GM10266 (cell line): ENCODE measurements around the gene ASB6.

Experiments
- DNase-seq: peaks from one replicate; pipeline ENCODE4 v3.0.0; 2012; ENCODE audit errors: extremely low spot score
- TF ChIP-seq, protein P1 (sequence below): IDR thresholded peaks from 2 replicates; pipeline ENCODE4 v1.5.1; 2012; ENCODE audit warnings: mild to moderate bottlenecking, low read depth; ENCODE audit not compliant: control insufficient read depth, insufficient read depth; ENCODE audit errors: missing control alignments

ASB6 gene

GRCh38 chr9:129617167-129617566, 24.8 kb downstream of the ASB6 start:
- DNase-seq: peak; percentile 42

DNA sequence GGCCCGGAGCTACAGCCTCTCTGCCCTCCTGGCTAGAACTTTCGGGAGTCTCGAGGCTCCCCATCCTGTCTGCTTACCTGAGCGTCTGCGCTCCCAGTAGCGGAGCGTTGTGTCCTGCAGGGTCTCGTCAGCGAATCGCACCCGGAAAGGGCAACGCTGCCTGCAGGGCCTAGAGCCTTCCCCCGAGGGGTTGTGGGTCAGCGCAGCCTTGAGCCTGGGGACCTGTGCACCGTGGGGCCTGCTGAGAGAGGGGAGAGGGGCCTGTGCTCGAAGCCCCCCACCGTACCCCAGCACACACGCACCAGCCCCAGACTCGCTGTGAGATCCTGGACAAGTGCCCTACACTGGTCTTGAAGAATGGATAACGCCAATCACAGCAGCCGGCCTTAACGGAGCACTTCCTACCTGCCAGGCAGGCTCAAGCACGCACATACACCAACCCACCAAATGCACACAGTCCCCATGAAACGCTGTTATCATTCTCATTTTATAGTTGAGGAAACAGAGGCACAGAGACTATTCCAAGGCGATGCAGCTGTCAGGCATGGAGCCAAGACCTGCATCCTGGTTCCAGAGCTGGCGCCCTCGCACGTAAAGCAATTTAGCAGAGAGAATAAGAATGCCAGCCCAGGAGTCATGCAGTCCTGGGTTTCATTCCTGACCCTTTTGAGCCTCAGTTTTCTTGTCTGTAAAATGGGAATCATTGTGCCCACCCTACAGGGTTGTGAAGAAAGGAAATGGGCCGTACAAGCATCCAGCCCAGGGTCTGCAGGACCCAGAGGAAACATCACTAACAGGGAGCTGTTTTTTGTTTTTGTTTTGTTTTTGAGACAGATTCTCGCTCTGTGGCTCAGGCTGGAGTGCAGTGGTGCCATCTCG, 26.3 kb downstream of the ASB6 start:
- no peak for DNase-seq
- TF ChIP-seq, protein P1, sequence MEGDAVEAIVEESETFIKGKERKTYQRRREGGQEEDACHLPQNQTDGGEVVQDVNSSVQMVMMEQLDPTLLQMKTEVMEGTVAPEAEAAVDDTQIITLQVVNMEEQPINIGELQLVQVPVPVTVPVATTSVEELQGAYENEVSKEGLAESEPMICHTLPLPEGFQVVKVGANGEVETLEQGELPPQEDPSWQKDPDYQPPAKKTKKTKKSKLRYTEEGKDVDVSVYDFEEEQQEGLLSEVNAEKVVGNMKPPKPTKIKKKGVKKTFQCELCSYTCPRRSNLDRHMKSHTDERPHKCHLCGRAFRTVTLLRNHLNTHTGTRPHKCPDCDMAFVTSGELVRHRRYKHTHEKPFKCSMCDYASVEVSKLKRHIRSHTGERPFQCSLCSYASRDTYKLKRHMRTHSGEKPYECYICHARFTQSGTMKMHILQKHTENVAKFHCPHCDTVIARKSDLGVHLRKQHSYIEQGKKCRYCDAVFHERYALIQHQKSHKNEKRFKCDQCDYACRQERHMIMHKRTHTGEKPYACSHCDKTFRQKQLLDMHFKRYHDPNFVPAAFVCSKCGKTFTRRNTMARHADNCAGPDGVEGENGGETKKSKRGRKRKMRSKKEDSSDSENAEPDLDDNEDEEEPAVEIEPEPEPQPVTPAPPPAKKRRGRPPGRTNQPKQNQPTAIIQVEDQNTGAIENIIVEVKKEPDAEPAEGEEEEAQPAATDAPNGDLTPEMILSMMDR: no peak

More at GRCh38 chr9:129617167-129617566, 24.8 kb downstream of the ASB6 start:
- TF ChIP-seq, protein P1: peak; percentile 38

DNA sequence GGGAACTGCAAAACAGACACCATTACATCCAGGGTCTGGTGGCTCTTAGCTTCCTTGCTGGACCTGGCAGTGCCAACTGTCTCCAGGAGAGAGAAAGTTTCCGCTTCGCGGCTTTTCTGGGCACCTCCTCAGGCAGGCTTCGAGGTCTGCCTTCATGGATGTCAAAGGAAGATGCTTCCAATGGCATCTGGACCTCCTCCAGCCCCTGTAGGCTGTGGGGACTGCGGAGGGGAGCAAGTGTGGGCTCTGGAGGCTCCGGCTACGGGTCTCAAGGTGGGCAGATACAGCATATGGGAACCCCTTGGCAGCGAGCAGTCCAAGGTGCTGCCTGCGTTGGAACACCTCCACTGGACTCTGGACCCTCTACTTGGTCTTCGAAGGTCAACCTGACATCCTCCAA, 27.0 kb downstream of the ASB6 start:
- no peak for DNase-seq
- TF ChIP-seq, protein P1: no peak

DNA sequence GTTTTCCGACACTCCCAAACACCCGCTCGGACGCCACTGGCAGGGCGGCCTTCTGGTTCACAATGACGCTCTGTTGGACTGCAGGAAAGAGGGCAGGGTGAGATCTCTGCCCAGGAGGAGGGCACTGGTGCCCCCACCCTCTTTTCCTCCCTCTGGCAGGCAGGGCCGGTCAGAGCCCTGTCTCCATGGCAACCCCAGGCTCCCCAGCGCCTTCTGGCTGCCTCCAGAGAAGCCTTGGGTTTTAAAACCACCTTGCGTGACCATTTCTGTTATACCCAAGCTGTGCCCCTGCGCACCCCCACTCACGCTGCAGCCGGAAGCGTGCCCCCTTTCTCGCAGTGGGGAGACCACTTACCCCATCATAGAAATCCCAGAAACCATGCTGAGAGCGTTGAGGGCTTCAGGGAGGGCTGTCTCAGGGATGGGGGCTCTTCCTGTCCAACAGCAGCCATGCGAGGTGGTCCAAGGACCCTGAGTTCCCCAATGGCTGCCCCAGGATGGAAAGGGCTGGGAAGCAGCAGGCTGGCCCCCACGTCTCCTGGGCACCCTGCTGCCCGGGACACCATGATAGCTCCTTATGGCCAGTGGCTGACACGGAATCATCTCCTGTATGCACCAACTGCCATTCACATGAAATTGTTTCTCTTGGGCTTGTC, 28.3 kb downstream of the ASB6 start:
- no peak for DNase-seq

DNA sequence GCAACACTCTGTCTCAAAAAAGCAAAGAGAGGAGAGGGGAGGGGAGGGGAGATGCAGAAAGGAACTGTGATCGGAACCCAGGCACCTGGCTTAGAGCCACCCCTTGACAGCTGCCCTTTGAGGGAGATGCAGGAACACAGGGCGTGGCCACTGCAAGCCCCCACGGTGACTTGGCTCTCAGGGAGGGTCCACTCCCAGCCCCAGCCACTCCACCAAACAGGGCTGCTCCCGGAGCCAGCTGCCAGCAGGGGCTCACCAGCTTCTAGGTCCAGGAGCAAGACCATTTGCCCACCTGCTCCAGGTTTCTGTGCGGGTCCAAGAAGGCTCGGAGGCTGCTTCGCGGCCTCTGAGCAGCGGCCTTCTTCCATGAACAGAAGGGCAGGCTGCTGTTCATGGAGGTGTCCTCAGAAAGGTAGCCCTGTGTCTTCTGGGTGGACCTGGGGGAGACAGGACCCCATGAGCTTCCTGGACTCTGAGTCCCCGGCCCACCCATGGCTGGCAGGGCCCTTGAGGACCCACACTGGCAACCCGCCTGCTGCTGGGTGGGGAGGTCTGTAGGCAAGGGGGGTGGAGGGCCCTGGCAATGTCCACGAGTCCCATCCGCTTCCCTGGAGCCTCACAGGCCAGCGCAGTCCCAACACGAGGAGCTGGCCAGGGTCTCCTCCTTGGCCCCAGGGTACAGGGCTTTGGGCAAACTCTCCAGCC, 29.0 kb downstream of the ASB6 start:
- DNase-seq: no peak

More for the DNA sequence above, 28.3 kb downstream of the ASB6 start:
- TF ChIP-seq, protein P1: no peak

GRCh38 chr9:129612123-129612522, 29.8 kb downstream of the ASB6 start:
- DNase-seq: no peak
- TF ChIP-seq, protein P1: no peak

More for the DNA sequence above, 29.0 kb downstream of the ASB6 start:
- TF ChIP-seq, protein P1: no peak
